ENCODE data around the gene PIK3CB. TPM values are rescaled to one million over a fixed set of nuclear protein-coding genes. Genes with fewer than 3 reads are reported as not detected.

The PIK3CB gene
- total RNA-seq, 1 experiment from 2014 or later = 16.4 TPM

DNA sequence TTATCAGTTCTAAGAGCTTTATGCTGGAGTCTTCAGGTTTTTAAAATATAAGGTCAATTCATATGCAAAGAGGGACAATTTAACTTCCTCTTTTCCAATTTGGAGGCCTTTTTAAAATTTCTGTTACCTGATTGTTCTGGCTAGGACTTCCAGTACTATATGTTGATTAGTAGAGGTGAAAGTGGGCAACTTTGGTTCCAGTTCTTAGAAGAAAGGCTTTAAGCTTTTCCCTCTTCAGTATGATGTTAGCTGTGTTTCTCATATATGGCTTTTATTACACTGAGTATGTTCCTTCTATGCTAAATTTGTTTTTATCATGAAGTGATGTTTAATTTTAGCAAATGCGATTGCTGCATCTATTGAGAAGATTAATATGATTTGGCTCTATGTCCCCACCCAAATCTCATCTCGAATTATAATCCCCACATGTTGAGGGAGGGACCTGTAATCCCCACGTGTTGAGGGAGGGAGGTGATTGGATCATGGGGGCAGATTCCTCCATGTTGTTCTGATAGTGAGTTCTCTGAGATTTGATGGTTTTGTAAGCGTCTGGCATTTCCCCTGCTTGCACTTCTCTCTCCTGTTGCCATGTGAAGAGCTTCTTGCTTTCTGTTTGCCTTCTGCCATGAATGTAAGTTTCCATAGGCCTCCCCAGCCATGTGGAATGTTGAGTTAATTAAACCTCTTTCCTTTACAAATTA is 192.4 kb downstream of the PIK3CB start:
- H3K9me3 ChIP-seq (ENCODE audit: low read depth, low read length, poor library complexity, severe bottlenecking) = peaks cover 27% of the 10 kb centered on the region
- H3K27ac ChIP-seq (ENCODE audit: low read depth, low read length, poor library complexity, severe bottlenecking) = no peak overlapping the region
- H3K36me3 ChIP-seq (ENCODE audit: insufficient read depth, low read length, poor library complexity, severe bottlenecking) = no peaks in the 10 kb centered on the region
- H3K4me1 ChIP-seq (ENCODE audit: insufficient read depth, low read length, poor library complexity, severe bottlenecking) = no peaks in the 10 kb centered on the region
- ChIA-PET CTCF (no interaction called here), POLR2A (ENCODE audit: low non-redundant PET) (no interaction called here)
- H3K4me3 ChIP-seq (ENCODE audit: low read depth, low read length, poor library complexity, severe bottlenecking) = no peak overlapping the region
- DNase-seq (ENCODE audit: low spot score) = no peak
- no TSS peak for BruUV-seq (replicated peaks)
- intact Hi-C loops (cut with micrococcal nuclease; ENCODE audit: unreplicated experiment) = no loop called here
- no peaks in the 10 kb centered on the region for H3K27me3 ChIP-seq (replicated peaks; ENCODE audit: insufficient read depth, low read depth, low read length, poor library complexity)
- TF ChIP-seq EZH2 (IDR thresholded peaks at IDR 0.05; ENCODE audit: borderline replicate concordance, low read depth, low read length, poor library complexity, severe bottlenecking) = no peak
- TF ChIP-seq, protein P1, sequence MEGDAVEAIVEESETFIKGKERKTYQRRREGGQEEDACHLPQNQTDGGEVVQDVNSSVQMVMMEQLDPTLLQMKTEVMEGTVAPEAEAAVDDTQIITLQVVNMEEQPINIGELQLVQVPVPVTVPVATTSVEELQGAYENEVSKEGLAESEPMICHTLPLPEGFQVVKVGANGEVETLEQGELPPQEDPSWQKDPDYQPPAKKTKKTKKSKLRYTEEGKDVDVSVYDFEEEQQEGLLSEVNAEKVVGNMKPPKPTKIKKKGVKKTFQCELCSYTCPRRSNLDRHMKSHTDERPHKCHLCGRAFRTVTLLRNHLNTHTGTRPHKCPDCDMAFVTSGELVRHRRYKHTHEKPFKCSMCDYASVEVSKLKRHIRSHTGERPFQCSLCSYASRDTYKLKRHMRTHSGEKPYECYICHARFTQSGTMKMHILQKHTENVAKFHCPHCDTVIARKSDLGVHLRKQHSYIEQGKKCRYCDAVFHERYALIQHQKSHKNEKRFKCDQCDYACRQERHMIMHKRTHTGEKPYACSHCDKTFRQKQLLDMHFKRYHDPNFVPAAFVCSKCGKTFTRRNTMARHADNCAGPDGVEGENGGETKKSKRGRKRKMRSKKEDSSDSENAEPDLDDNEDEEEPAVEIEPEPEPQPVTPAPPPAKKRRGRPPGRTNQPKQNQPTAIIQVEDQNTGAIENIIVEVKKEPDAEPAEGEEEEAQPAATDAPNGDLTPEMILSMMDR (conservative IDR thresholded peaks at IDR 0.05; ENCODE audit: low read depth, low read length) = no peak

DNA sequence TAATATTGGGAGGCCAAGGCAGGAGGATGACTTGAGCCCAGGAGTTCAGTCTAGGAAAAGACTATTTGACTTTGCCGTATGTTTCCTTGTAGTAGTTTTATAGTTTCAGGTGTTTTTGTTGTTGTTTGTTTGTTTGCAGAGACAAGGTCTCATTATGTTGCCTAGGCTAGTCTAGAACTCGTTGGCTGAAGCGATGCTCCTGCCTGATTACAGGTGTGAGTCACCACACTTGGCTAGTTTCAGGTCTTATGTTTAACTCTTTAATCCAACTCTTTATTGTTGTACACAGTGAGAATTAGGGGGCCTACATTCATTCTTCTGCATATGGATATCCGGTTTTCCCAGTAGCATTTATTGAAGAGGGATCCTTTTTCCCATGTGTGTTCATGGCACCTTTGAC is 194.2 kb downstream of the PIK3CB start:
- no peaks in the 10 kb centered on the region for H3K36me3 ChIP-seq (ENCODE audit: insufficient read depth, low read length, poor library complexity, severe bottlenecking)
- POLR2A ChIA-PET (ENCODE audit: low non-redundant PET) = no interaction called here
- CTCF ChIA-PET = no interaction called here

GRCh38 chr3:138638641-138639040 is 196.1 kb downstream of the PIK3CB start:
- DNase-seq (ENCODE audit: low spot score) = no peak
- Histone ChIP-seq H3K27me3 (replicated peaks; ENCODE audit: insufficient read depth, low read depth, low read length, poor library complexity) (no peaks in the 10 kb centered on the region), H3K27ac (ENCODE audit: low read depth, low read length, poor library complexity, severe bottlenecking) (no peak overlapping the region), H3K4me1 (ENCODE audit: insufficient read depth, low read length, poor library complexity, severe bottlenecking) (no peaks in the 10 kb centered on the region), H3K4me3 (ENCODE audit: low read depth, low read length, poor library complexity, severe bottlenecking) (no peak overlapping the region), H3K9me3 (ENCODE audit: low read depth, low read length, poor library complexity, severe bottlenecking) (peaks cover 12% of the 10 kb centered on the region), H3K36me3 (ENCODE audit: insufficient read depth, low read length, poor library complexity, severe bottlenecking) (no peaks in the 10 kb centered on the region)
- TF ChIP-seq, protein P1 (conservative IDR thresholded peaks at IDR 0.05; ENCODE audit: low read depth, low read length) = no peak
- TF ChIP-seq EZH2 (IDR thresholded peaks at IDR 0.05; ENCODE audit: borderline replicate concordance, low read depth, low read length, poor library complexity, severe bottlenecking) = no peak
- ChIA-PET CTCF (no interaction called here), POLR2A (ENCODE audit: low non-redundant PET) (interaction anchor here (0.6 kb wide), 1 partner anchor 1970 kb away, joined by 3 read pairs; no protein-coding TSS in a partner anchor)
- intact Hi-C loops (cut with micrococcal nuclease; ENCODE audit: unreplicated experiment) = no loop called here
- BruUV-seq (replicated peaks) = no TSS peak

More for the DNA sequence above, 194.2 kb downstream of the PIK3CB start:
- no peaks in the 10 kb centered on the region for H3K4me1 ChIP-seq (ENCODE audit: insufficient read depth, low read length, poor library complexity, severe bottlenecking)
- no peaks in the 10 kb centered on the region for H3K27me3 ChIP-seq (replicated peaks; ENCODE audit: insufficient read depth, low read depth, low read length, poor library complexity)
- TF ChIP-seq EZH2 (IDR thresholded peaks at IDR 0.05; ENCODE audit: borderline replicate concordance, low read depth, low read length, poor library complexity, severe bottlenecking) = no peak
- TF ChIP-seq, protein P1 (conservative IDR thresholded peaks at IDR 0.05; ENCODE audit: low read depth, low read length) = no peak
- peaks cover 16% of the 10 kb centered on the region for H3K9me3 ChIP-seq (ENCODE audit: low read depth, low read length, poor library complexity, severe bottlenecking)
- no TSS peak for BruUV-seq (replicated peaks)
- no peak overlapping the region for H3K27ac ChIP-seq (ENCODE audit: low read depth, low read length, poor library complexity, severe bottlenecking)
- intact Hi-C loops (cut with micrococcal nuclease; ENCODE audit: unreplicated experiment) = no loop called here
- DNase-seq (ENCODE audit: low spot score) = no peak
- H3K4me3 ChIP-seq (ENCODE audit: low read depth, low read length, poor library complexity, severe bottlenecking) = no peak overlapping the region

Data from A673 (cell line).